H54 (cell line): ENCODE results near the gene TUBB8B.
"Not testable (repeated sequence)": the region's sequence is repeated elsewhere in the genome, so short reads cannot be mapped to it uniquely, and the experiment has no call there.

Experiments used
- DNase-seq: peaks from one replicate; pipeline ENCODE4 v3.0.0; 2011; ENCODE audit warnings: low spot score, mixed read lengths; ENCODE audit not compliant: insufficient read length
- FAIRE-seq: peaks from 3 replicates; lab custom pipeline; 2011; peaks lifted over from hg19 to GRCh38; lab: Jason Lieb, UNC

Gene TUBB8B

GRCh38 chr18:49176-49665, at the start of gene TUBB8B:
TSS of gene TUBB8B (minus strand) at chr18:49615. CDS start at chr18:49557, 58 bp downstream.
- DNase-seq, FAIRE-seq: not testable (repeated sequence)

GRCh38 chr18:97252-97914, 48.0 kb upstream of the TUBB8B start:
- DNase-seq, FAIRE-seq: not testable (repeated sequence)

GRCh38 chr18:96767-97131, 47.3 kb upstream of the TUBB8B start:
- FAIRE-seq, DNase-seq: not testable (repeated sequence)

- FAIRE-seq = not testable (repeated sequence)
Measured at GRCh38 chr18:96101-96766, 46.8 kb upstream of the TUBB8B start.

GRCh38 chr18:95580-95979, 46.2 kb upstream of the TUBB8B start:
- DNase-seq, FAIRE-seq: not testable (repeated sequence)

More at GRCh38 chr18:96101-96766, 46.8 kb upstream of the TUBB8B start:
- not testable (repeated sequence) for DNase-seq

- FAIRE-seq, DNase-seq: not testable (repeated sequence)
Measured at GRCh38 chr18:93897-94408, 44.5 kb upstream of the TUBB8B start.

- not testable (repeated sequence) for FAIRE-seq, DNase-seq
Measured at GRCh38 chr18:91561-91960, 42.1 kb upstream of the TUBB8B start.

- not testable (repeated sequence) for DNase-seq, FAIRE-seq
Measured at GRCh38 chr18:90396-91193, 41.2 kb upstream of the TUBB8B start.

GRCh38 chr18:89124-89523, 39.7 kb upstream of the TUBB8B start:
- DNase-seq, FAIRE-seq: not testable (repeated sequence)

- DNase-seq, FAIRE-seq: not testable (repeated sequence)
Measured at GRCh38 chr18:84801-85200, 35.4 kb upstream of the TUBB8B start.

GRCh38 chr18:82626-83209, 33.3 kb upstream of the TUBB8B start:
- DNase-seq, FAIRE-seq: not testable (repeated sequence)

GRCh38 chr18:80881-81280, 31.5 kb upstream of the TUBB8B start:
- FAIRE-seq, DNase-seq: not testable (repeated sequence)

- DNase-seq, FAIRE-seq: not testable (repeated sequence)
Measured at GRCh38 chr18:80202-80601, 30.8 kb upstream of the TUBB8B start.

GRCh38 chr18:75525-76160, 26.2 kb upstream of the TUBB8B start:
- FAIRE-seq, DNase-seq: not testable (repeated sequence)

- FAIRE-seq, DNase-seq: not testable (repeated sequence)
Measured at GRCh38 chr18:73181-73777, 23.9 kb upstream of the TUBB8B start.

GRCh38 chr18:67701-68100, 18.3 kb upstream of the TUBB8B start:
- FAIRE-seq = not testable (repeated sequence)

GRCh38 chr18:64279-64678, 14.9 kb upstream of the TUBB8B start:
- FAIRE-seq = not testable (repeated sequence)

More at GRCh38 chr18:67701-68100, 18.3 kb upstream of the TUBB8B start:
- not testable (repeated sequence) for DNase-seq

GRCh38 chr18:63656-64055, 14.2 kb upstream of the TUBB8B start:
- not testable (repeated sequence) for FAIRE-seq, DNase-seq

More at GRCh38 chr18:64279-64678, 14.9 kb upstream of the TUBB8B start:
- not testable (repeated sequence) for DNase-seq
